Kidney epithelial cell (primary cell): ENCODE results near the gene ATP6V0B. TPM values are rescaled to one million over a fixed set of nuclear protein-coding genes. Genes with fewer than 3 reads are reported as not detected.

Experiments used
- DNase-seq: peaks from one replicate; pipeline ENCODE4 v3.0.0-alpha.2; 2010; ENCODE audit warnings: low read depth
- H3K27me3 ChIP-seq: 2 replicates; pipeline ENCODE4 v1.6.0; 2011; ENCODE audit warnings: low read length; ENCODE audit not compliant: control insufficient read depth, insufficient read depth
- H3K36me3 ChIP-seq: 2 replicates; pipeline ENCODE4 v1.5.1; 2011; ENCODE audit warnings: low read length; ENCODE audit not compliant: control insufficient read depth, insufficient read depth
- H3K4me3 ChIP-seq: 2 replicates; pipeline ENCODE4 v1.5.1; 2011; ENCODE audit warnings: low read depth, mild to moderate bottlenecking, control low read depth, low read length
- CTCF ChIP-seq: IDR thresholded peaks from 2 replicates; pipeline ENCODE4 v1.5.1; 2011; ENCODE audit warnings: mild to moderate bottlenecking, moderate library complexity, low read length, control low read depth, inconsistent platforms; ENCODE audit not compliant: insufficient read depth, poor library complexity, severe bottlenecking
- total RNA-seq: library from RNA; depleted of rRNA; stranded (reverse); fragments of >200 nt; gene quantifications from 2 replicates; pipeline ENCODE4 v1.2.3, GENCODE V29; 2015

The ATP6V0B gene
- total RNA-seq, 1 donor from 2014 or later = 308 TPM

- Histone ChIP-seq H3K4me3 (peak within 1 kb of the TSS; percentile 57), H3K36me3 (peaks cover 4% of the 10 kb centered on the region), H3K27me3 (no peaks in the 10 kb centered on the region)
- TF ChIP-seq CTCF = no peak
- no peak for DNase-seq
Observed at GRCh38 chr1:43978551-43979260, 3.9 kb downstream of the ATP6V0B start, which contains the start of gene B4GALT2. B4GALT2 (plus strand) TSS chr1:43979210; CDS start chr1:43981161, 1,951 bp downstream.

- Histone ChIP-seq H3K36me3 (peaks cover 4% of the 10 kb centered on the region), H3K27me3 (no peaks in the 10 kb centered on the region), H3K4me3 (peak overlapping the region; percentile 57)
- TF ChIP-seq CTCF = no peak
- DNase-seq = no peak
Observed at GRCh38 chr1:43979261-43979527, 4.4 kb downstream of the ATP6V0B start.

- H3K36me3 ChIP-seq = peaks cover 6% of the 10 kb centered on the region
- no peak for TF ChIP-seq CTCF
- H3K27me3 ChIP-seq = no peaks in the 10 kb centered on the region
- DNase-seq = no peak
- peak overlapping the region; percentile 57 for H3K4me3 ChIP-seq
Observed at GRCh38 chr1:43979528-43980254, 4.9 kb downstream of the ATP6V0B start.

- no peak for DNase-seq
- H3K4me3 ChIP-seq = peak overlapping the region; percentile 57
- H3K27me3 ChIP-seq = no peaks in the 10 kb centered on the region
- no peak for TF ChIP-seq CTCF
- H3K36me3 ChIP-seq = peaks cover 6% of the 10 kb centered on the region
Observed at GRCh38 chr1:43980255-43981134, 5.7 kb downstream of the ATP6V0B start.

- no peak for DNase-seq
- Histone ChIP-seq H3K27me3 (no peaks in the 10 kb centered on the region), H3K4me3 (no peak overlapping the region), H3K36me3 (peaks cover 6% of the 10 kb centered on the region)
- TF ChIP-seq CTCF = no peak
Observed at GRCh38 chr1:43981135-43981491, 6.4 kb downstream of the ATP6V0B start.
